ENCODE data around the gene SLC37A1.

DNA sequence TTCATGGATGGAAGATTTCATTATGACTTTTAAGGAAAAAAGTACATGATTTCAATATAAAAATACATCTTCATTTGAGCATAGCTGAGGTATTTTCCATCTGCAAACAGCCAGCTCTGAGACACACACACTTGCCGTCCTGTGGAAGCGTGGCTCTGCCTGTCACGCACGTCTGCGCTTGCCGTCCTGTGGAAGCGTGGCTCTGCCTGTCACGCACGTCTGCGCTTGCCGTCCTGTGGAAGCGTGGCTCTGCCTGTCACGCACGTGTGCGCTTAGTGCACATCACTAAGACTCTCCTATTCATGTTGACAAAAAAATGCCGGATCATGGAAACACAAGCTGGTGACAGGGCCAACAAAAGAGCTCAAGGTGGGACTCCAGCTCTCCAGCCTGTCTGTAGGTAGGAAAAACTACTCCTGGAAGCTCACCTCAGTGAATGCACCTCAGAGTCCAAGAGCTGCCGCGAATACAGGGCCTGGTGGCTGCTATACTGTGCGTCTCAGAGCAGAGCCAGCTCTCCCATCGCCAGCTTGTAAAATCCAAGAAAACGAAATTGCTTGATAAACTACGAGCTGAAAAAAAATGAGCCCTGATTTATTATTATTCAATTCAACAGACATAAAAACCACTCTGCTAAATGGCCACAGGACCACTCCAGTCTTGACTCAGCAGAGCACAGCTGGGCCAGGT, 69.3 kb downstream of the SLC37A1 start:
- TF ChIP-seq, protein P1, sequence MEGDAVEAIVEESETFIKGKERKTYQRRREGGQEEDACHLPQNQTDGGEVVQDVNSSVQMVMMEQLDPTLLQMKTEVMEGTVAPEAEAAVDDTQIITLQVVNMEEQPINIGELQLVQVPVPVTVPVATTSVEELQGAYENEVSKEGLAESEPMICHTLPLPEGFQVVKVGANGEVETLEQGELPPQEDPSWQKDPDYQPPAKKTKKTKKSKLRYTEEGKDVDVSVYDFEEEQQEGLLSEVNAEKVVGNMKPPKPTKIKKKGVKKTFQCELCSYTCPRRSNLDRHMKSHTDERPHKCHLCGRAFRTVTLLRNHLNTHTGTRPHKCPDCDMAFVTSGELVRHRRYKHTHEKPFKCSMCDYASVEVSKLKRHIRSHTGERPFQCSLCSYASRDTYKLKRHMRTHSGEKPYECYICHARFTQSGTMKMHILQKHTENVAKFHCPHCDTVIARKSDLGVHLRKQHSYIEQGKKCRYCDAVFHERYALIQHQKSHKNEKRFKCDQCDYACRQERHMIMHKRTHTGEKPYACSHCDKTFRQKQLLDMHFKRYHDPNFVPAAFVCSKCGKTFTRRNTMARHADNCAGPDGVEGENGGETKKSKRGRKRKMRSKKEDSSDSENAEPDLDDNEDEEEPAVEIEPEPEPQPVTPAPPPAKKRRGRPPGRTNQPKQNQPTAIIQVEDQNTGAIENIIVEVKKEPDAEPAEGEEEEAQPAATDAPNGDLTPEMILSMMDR (IDR thresholded peaks at IDR 0.05; ENCODE audit: insufficient read depth, low read length, poor library complexity, severe bottlenecking) = no peak
- no peak for TF ChIP-seq EZH2phosphoT487 (conservative IDR thresholded peaks at IDR 0.05; ENCODE audit: low read length)
